HG03460 (cell line): ENCODE measurements around the gene ZAR1.
"Not testable (repeated sequence)": the region's sequence is repeated elsewhere in the genome, so short reads cannot be mapped to it uniquely, and the experiment has no call there.

Experiments
- ATAC-seq: cut with Tn5 transposase; IDR thresholded peaks from one replicate; pipeline ENCODE4 v1.9.1; 2021; ENCODE audit not compliant: unreplicated experiment

ZAR1 gene

GRCh38 chr4:48490012-48490679, at the start of gene ZAR1:
TSS of gene ZAR1 (plus strand) at chr4:48490252. CDS start at chr4:48490292, 40 bp downstream.
- ATAC-seq, result no peak

- ATAC-seq, result not testable (repeated sequence)
These were observed 49.1 kb upstream of the ZAR1 start for GRCh38 chr4:48440914-48441313.

- no peak for ATAC-seq
These were observed 44.3 kb upstream of the ZAR1 start for GRCh38 chr4:48445704-48446103.

- no peak for ATAC-seq
These were observed 43.4 kb upstream of the ZAR1 start for GRCh38 chr4:48446642-48447041.

- ATAC-seq, result no peak
These were observed 40.9 kb upstream of the ZAR1 start for GRCh38 chr4:48449151-48449550.

- ATAC-seq, result no peak
These were observed 39.3 kb upstream of the ZAR1 start for GRCh38 chr4:48450740-48451139.

GRCh38 chr4:48451656-48452055, 38.4 kb upstream of the ZAR1 start:
- ATAC-seq, result not testable (repeated sequence)

GRCh38 chr4:48454591-48454990, 35.5 kb upstream of the ZAR1 start:
- no peak for ATAC-seq

GRCh38 chr4:48461000-48461399, 29.1 kb upstream of the ZAR1 start:
- no peak for ATAC-seq

- no peak for ATAC-seq
These were observed 27.7 kb upstream of the ZAR1 start for GRCh38 chr4:48462363-48462762.

- no peak for ATAC-seq
These were observed 22.6 kb upstream of the ZAR1 start for GRCh38 chr4:48467442-48467841.

GRCh38 chr4:48467891-48468290, 22.2 kb upstream of the ZAR1 start:
- no peak for ATAC-seq

- ATAC-seq, result no peak
These were observed 19.9 kb upstream of the ZAR1 start for GRCh38 chr4:48470137-48470536.

- ATAC-seq, result no peak
These were observed 19.5 kb upstream of the ZAR1 start for GRCh38 chr4:48470570-48470969.

GRCh38 chr4:48472794-48473193, 17.3 kb upstream of the ZAR1 start:
- no peak for ATAC-seq

GRCh38 chr4:48475770-48476169, 14.3 kb upstream of the ZAR1 start:
- ATAC-seq, result no peak

- no peak for ATAC-seq
These were observed 11.8 kb upstream of the ZAR1 start for GRCh38 chr4:48478273-48478672.

- ATAC-seq, result no peak
These were observed 8.5 kb upstream of the ZAR1 start for GRCh38 chr4:48481581-48481980.

GRCh38 chr4:48483006-48483776, 6.9 kb upstream of the ZAR1 start, which contains the start of gene SLC10A4:
TSS of gene SLC10A4 (plus strand) at chr4:48483343. CDS start at chr4:48483562, 219 bp downstream.
- ATAC-seq, result no peak

GRCh38 chr4:48483777-48484493, 6.1 kb upstream of the ZAR1 start:
- ATAC-seq, result no peak

GRCh38 chr4:48484494-48485168, 5.4 kb upstream of the ZAR1 start:
- ATAC-seq, result no peak
